Activated T-cell treated with anti-CD3 and anti-CD28 coated beads for 24 hours (primary cell): Measurements from ENCODE around the gene ACACB.

Experiments used
- DNase-seq: peaks from one replicate; pipeline ENCODE4 v3.0.0-alpha.2; 2020; ENCODE audit warnings: low read depth

ACACB gene

DNA sequence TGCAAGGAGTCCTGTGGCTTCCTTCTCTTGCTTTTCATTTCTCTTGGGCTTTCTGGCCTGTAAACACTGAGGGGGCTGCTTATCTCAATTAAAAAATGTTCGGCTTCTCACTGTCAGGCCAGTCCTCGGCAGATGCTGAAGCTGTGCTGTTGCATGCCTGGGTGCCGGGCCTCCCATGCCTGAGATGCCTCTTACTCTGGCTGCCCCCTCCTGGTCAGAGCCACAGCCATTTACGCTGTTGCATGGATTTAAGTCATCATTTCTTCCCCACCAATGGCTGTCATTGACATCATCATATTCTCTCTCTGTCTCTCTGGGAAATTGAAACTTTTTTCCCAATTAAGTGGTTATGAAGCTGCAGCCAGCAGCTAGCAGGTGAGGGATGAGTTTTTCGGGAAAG is 139.0 kb downstream of the ACACB start:
- DNase-seq, result no peak

DNA sequence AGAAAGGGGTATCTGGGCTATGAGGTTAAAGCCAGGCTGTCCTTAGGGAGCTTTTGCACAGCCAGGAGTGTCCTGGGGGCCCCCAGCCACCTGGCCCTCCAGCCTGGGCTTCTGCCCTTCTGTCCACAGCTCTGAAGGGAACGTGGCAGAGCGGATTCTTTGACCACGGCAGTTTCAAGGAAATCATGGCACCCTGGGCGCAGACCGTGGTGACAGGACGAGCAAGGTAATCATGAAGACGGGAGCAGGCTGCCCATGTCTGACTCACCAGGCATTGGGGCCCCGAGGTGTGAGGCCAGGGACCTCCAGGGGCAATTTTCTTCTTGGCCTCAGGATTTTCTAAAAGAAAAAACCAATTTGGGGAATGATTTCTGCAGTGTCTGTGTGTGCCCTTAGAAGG is 139.6 kb downstream of the ACACB start:
- no peak for DNase-seq

DNA sequence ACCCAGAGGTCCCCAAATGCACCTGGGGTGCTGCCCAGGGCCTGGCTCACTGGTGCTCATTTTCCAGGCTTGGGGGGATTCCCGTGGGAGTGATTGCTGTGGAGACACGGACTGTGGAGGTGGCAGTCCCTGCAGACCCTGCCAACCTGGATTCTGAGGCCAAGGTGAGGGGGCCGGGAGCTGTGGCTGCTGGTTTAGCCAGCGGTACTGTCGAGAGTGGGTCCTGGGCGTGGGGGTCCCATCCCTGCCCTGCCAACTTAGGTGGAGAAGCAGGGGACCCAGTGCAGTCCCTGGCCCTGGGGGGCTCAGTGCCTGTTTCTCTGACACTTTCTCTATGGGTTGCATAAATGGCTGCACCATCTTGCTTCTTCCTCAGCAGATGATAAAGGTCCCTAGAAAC is 141.8 kb downstream of the ACACB start:
- no peak for DNase-seq

DNA sequence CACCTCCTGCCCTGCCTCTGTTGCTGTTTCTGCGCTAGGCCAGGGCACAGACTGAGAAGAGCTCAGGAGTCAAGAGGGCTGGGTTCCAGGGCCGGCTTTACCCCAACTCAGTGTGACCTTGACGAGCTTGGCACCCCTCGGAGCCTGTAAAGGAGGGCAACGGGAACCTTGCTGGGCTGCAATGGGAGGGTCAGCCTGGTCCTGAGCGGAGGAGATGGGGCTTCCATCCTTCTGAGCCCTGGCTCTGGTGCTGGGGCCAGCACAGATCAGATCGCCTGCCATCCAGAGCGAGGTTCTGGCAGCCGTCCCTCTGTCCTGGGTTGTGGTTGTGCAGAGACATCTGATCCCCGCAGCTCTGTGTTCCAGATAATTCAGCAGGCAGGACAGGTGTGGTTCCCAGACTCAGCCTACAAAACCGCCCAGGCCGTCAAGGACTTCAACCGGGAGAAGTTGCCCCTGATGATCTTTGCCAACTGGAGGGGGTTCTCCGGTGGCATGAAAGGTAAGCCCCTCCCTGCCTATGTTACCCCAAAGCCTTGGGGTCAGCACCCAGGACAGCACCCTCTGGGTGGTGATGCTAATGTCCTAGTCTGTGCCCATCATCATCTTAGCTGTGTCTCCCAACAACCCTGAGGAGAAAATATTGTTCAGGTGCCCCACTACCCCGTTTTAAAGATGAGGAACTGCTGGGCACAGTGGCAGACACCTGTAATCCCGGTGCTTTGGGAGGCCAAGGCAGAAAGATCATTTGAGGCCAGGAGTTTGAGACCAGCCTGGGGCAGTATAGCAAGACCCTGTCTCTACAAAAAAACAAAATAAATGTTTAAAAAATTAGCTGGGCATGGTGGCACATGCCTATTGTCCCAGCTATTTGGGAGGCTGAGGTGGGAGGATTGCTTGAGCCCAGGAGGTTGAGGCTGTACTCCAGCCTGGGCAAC is 142.5 kb downstream of the ACACB start:
- no peak for DNase-seq

DNA sequence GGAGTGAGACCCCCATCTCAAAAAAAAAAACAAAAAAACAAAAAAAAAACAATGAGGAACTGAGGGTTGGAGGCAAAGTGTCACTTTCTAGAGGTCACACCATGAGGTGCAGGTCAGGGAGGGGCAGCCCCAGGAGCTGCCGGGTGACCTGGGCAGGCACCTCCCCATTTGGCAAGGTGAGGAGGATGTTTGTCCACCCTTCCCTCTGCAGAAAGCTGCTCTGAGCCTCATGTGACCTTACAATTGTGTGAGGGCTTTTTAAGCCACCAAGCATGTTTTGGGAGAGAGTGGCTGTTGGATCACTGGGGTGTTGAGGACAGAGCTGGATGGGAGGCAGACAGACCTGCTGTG is 143.1 kb downstream of the ACACB start:
- no peak for DNase-seq

DNA sequence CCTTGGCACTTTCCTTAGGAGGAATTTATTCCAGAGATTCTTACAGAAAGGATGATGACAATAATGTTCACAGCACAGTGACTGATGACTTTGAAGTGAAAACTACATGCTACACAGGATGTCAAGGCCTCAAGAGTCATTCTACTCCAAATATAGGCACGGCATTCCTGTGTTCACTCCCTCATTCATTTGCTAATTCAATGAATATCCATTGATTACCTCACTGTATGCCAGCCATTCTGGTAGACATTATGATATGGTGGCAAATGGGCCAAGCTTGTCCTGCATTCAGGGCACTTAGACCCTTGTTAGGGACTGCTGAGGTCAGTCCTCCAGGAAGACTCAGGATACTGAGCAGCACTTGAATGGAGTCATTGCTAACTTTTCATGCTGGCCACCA is 144.7 kb downstream of the ACACB start:
- DNase-seq, result no peak

DNA sequence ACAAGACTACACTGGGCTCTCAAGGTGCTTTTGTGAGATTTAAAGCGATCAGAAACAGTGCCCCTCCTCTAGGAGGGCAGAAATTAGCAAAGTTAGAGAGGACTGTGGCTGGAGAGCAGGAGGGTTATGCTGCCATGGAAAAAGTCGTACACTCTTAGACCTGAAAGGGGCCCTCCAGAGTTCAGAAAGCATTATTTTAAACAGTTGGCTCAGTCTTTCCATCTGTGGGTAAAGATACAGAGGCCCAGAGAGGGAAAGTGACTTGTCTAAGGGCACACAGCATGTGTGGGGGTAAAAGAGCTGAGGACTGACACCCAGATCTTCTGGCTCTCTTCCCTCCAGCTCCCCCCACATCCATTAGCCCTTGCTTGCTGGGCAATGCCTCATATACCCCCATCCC is 145.6 kb downstream of the ACACB start:
- DNase-seq, result no peak

DNA sequence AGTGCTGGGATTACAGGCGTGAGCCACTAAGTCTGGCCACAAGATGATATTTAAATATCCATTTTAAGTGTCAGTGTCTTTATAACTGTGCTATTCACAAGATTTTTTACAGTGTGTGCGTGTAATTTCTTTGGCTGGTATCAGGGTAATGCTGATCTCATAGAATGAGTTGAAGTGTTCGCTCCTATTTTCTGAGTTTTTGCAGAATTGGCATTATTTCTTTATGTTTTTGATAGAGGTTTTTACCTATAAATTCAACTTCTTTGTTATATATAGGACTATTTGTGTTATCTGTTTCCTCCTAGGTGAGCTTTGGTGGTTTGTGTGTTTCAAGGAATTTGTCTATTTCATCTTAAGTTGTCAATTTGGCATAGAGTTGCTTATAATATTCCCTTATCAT is 147.1 kb downstream of the ACACB start:
- DNase-seq, result no peak

DNA sequence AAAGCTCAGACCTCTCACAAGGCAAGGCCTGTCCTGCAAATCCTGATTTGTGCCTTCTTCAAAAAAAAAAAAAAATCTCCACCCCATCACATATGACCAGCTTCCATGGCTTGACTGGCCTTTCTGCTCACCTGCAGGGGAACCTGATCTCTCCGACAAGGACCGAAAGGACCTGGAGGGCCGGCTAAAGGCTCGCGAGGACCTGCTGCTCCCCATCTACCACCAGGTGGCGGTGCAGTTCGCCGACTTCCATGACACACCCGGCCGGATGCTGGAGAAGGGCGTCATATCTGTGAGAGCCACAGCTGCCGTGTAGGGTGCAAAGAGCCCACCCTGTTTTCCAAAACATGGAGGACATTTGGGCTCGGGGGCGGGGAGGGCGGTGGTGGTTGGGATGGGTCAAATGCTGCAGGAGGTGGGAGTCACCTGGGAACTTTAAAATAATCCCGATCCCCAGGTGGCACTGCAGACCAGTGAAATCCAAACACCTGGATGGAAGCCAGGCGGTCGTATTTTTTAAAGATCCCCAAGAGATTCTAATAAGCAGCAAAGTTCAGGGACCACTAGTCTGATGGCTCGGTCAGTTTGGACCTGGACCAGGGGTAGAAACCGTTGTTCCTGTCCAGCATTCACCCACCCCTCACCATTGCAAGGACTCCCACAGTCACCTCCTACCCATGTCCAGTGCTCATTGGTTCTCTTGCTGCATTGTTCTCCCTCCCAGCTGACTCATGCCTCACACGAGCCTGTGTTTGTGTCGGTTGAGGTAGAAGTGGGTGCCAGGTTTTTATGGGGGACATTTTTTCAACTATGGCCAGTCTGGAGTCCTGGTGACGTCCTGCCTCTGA is 147.9 kb downstream of the ACACB start:
- peak; percentile 8 for DNase-seq

DNA sequence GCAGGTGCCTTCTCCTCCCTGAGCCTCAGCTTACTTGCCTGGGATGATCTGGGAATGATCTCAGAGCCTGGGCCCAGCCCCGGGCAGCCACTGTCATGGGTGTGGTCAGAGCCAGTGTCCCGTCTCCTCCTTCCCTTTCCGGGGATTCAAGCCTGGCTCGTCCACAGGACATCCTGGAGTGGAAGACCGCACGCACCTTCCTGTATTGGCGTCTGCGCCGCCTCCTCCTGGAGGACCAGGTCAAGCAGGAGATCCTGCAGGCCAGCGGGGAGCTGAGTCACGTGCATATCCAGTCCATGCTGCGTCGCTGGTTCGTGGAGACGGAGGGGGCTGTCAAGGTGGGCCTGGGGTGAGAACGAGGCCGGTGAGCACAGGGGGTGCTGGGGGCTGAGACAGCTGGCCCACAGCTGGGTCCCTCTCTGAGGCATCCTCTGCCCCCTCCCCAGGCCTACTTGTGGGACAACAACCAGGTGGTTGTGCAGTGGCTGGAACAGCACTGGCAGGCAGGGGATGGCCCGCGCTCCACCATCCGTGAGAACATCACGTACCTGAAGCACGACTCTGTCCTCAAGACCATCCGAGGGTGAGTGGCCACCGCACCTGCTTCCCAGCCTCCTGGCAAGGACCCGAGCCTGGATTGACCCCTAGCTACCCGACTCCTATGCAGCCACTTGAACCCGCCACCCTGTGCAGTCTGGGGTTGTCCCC is 148.7 kb downstream of the ACACB start:
- DNase-seq, result no peak

DNA sequence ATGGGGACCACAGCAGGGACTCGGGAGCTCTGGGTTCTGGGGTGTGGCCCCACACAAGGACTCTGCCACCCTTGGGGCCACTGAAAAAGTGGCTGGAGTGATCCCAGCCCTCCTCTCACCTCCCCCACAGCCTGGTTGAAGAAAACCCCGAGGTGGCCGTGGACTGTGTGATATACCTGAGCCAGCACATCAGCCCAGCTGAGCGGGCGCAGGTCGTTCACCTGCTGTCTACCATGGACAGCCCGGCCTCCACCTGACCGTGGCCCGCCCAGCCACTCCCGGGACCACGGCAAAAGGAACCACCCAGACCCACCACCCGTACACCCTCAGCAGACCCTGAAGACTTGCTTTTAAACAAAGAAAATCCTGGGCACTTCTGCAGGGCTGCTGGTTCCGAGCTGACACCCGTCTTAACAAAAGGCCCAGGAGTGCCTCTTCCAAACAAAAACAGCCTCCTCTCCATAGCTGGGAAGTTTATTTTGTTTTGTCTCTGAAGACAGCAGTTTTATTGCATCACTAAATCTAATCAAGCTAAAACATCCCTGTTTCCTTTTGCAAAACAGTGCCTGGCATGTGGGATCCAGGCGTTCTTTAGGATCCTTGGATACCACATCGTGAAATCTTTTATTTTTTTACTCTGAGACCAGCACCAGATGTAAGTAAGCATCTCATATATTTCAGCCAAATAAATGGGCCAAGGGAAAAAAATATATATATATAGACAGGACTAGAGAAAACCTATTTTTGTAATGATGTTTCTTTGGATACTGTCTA is 149.9 kb downstream of the ACACB start:
- DNase-seq, result no peak

DNA sequence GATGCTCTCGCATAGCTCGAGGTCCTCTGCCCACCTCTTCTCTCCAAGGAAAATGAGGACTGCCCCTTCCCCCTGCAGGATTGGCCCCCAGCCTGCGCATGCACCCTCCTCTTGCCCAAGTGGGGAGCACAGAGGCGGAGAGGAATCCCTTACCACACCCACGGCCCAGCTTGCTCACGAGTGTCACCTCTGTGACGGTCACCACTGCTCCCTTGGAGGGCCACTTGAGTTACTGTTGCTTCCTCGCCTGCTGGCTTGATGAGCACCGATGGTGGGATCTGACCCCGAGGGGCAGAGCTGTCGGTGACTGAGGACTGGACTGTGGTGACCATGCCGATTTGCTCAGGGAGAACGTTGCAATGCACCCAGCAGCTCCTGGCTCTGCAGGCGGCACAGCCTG is 151.0 kb downstream of the ACACB start:
- no peak for DNase-seq

DNA sequence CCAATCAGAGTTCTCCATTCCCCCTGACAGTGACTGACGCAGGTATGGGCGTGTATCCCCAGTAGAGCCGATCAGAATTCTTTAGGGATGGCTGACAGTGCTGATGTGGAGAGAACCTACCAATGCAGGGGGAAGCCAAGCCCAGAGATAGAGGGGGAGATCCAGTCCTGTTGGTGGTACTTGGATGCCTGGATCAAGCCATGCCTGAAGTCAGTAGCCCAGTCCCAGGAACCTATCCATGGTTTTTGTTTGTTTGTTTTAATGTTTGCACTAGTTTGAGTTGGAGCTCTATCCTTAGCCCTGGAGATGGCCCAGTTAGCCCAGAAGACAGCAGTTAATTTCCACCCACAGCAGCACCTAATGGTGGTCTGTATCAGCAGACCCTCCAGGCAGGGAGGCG is 152.5 kb downstream of the ACACB start:
- no peak for DNase-seq

DNA sequence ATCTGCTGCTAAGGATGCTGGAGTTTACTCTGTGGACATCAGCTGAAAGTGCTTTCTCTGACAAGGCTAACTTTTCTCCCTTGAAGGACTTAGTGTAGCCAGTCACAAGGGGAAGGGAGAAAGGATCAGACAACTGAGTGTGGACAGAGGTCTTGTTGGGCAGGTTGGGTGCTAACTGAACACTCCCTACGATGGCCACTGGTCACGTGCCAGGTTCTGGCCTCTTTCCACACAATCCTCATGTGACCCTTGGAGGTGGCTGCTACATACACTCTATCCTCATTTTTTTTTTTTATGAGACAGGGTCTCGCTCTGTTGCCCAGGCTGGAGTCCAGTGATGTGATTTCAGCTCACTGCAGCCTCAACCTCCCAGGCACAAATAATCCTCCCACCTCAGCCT is 153.0 kb downstream of the ACACB start:
- DNase-seq, result no peak

DNA sequence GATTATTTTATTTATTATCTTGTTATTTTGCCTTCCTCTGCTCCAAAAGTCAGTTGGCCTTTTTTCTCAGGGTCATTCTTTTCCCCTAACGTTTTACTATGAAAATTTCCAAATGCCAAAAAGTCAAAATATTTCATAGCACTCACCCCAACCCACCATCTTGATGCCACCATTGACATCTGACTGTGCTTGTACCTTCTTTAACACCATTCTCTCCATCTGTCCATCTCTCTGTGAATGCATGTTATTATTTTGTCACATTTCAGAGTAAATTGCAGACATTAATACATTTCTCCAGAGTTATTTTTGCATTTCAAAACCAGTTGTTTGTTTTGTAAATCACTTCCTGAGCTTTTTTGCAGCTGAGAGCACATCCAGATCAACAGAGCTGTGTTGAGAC is 154.1 kb downstream of the ACACB start:
- DNase-seq, result no peak

DNA sequence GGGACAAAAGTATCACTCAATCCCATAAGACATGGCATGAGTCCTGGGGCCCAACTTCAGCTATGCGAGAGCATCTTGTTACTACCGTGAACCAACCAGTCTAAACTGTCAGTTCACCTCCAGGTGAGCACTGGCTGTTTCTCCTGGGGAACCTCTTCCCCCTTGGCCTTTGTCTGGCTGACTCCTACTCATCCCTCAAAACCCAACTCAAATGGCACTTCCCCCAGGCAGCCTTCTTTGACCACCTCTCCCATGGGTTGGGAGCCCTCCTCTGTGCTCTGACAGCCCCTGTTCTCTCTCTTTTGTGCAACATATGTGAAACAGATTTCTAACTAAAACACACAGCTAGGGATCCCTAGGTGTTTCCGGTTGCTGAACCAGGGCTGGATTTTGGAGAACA is 155.0 kb downstream of the ACACB start:
- no peak for DNase-seq

DNA sequence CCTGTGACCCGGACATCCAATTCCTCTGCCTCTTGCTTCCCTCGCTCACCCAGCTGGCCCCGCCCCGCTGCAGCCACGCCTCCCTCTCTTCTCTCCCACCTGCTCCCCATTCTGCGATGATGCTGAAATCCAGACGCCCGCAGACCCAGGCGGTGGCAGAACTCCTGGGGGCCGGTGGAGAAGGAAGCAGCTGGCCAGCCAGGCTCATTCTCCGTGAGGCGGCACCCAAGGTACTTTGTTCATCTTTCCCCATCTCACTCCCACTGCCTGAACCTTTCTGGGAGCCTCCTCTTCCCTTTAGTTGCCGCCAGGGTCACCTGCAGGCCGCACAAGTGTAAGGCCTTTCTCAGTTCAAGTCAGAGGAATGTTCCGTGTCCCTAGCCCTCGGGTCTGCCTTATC is 157.0 kb downstream of the ACACB start:
- DNase-seq, result no peak

DNA sequence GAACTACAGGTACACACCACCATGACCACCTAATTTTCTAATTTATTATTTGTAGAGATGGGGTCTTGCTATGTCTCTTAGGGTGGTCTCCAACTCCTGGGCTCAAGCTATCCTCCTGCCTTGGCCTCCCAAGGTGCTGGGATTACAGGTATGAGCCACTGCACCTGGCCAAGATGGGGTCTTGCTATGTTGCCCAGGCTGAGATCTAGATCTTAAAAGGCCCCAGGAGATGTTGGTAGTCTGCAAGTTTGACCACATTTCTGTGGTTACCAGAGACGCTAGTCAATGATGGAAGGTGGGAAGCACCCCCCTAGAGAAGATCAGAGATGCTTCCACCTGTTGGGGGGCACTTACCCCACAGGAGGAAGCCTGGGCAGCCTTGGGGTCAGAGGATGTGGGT is 158.0 kb downstream of the ACACB start:
- no peak for DNase-seq

DNA sequence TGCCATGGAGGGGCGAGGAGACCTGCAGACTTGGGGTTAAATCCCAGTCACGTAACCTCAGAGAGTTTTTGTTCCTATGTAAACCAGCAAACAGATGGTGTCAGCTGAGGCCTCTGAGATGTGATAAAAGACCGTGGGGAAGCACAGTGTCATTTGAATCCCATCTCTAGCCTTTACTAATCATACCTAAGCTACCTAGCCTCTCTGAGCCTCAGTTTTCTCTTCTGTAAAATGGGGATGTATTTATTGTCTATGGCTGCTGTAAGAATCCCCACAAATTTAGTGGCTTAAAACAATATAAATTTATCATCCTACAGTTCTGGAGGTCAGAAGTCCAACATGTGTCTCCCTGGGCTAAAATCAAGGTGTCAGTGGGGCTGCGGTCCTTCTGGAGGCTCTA is 158.8 kb downstream of the ACACB start:
- no peak for DNase-seq

DNA sequence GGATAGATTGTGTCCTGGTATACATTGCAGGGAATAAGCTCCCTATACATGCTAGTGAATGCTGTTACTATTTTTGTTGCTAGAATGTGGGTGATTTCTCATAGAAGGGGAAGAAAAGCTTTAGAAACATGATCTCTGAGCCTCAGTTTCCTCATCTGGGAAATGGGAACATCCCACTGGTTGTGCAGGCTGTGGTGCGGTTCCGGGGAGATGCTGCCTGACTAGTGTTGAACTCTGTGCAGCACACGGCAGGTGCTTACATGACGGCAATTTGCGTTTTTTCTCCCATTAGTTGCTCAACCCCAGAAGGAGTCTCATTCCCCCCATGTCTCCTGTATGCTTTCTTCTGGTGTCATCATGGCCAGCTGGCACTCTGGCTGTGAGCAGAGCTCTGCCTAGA is 159.8 kb downstream of the ACACB start:
- no peak for DNase-seq

DNA sequence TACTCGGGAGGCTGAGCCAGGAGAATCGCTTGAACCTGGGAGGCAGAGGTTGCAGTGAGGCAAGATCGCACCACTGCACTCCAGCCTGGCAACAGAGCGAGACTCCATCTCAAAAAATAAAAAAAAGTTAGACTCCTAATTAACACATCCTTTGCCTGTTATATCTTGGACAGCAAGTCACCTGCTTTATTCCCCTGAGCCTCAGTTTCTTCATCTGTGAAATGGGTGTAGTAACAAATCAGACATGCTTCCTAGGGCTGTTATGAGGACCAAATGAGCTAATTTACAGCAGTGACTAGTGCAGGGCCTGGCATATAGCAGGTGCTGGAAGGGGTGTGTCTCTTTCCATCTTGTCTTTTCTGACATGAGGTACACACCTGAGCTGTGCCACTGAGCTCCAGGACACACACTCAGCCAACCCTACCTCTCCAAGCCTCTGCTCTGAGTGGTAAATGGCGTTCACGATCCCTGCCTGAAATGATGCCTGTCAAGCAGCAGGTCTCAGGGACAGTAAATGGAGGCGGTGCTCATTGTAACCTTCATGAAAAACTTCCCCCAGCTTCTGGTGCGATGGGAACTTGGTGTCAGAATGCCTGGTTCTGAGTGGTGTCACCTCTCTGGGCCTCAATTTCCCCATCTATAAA is 161.0 kb downstream of the ACACB start:
- DNase-seq, result no peak
